Neural progenitor cell (in vitro differentiated cells): ENCODE measurements around the gene NDUFB10. TPM values are rescaled to one million over a fixed set of nuclear protein-coding genes. Genes with fewer than 3 reads are reported as not detected.
A peak's percentile ranks its signal among the peaks of the same experiment; 100 is the strongest.

Experiments
- DNase-seq: peaks from one replicate; pipeline ENCODE4 v3.0.0-alpha.2; 2016; ENCODE audit warnings: low spot score
- H2AFZ ChIP-seq: fragments of 200-600 bp; sonication (generic); replicated peaks from 2 replicates; pipeline ENCODE4 v1.6.1; 2016; ENCODE audit warnings: antibody characterized with exemption
- H3F3A ChIP-seq: fragments of 200-600 bp; sonication (generic); 2 replicates; pipeline ENCODE4 v1.6.1; 2016; ENCODE audit warnings: antibody characterized with exemption, low read depth
- H3K27ac ChIP-seq: fragments of 200-600 bp; sonication (generic); 2 replicates; pipeline ENCODE4 v1.5.1; 2016; ENCODE audit warnings: mild to moderate bottlenecking
- H3K27me3 ChIP-seq: fragments of 200-600 bp; sonication (generic); 2 replicates; pipeline ENCODE4 v1.6.1; 2016; ENCODE audit warnings: mild to moderate bottlenecking, moderate library complexity
- H3K36me3 ChIP-seq: fragments of 200-600 bp; sonication (generic); 2 replicates; pipeline ENCODE4 v1.5.1; 2016
- H3K4me1 ChIP-seq: fragments of 200-600 bp; sonication (generic); 2 replicates; pipeline ENCODE4 v1.6.1; 2016; ENCODE audit warnings: mixed run types
- H3K4me2 ChIP-seq: fragments of 200-600 bp; sonication (generic); 2 replicates; pipeline ENCODE4 v1.6.1; 2016
- H3K4me3 ChIP-seq: fragments of 200-600 bp; sonication (generic); 2 replicates; pipeline ENCODE4 v1.5.1; 2016
- H3K79me2 ChIP-seq: fragments of 200-600 bp; sonication (generic); 2 replicates; pipeline ENCODE4 v1.6.1; 2016; ENCODE audit warnings: low read depth
- H3K9ac ChIP-seq: fragments of 200-600 bp; sonication (generic); 2 replicates; pipeline ENCODE4 v1.6.1; 2016
- H3K9me3 ChIP-seq: fragments of 200-600 bp; sonication (generic); 2 replicates; pipeline ENCODE4 v1.5.1; 2016; ENCODE audit warnings: low read depth
- H4K20me1 ChIP-seq: fragments of 200-600 bp; sonication (generic); 2 replicates; pipeline ENCODE4 v1.6.1; 2016; ENCODE audit warnings: low read depth
- H3K27ac Mint-ChIP-seq: 3 replicates; pipeline ENCODE4 v1.8.0; 2021; ENCODE audit warnings: mixed read lengths
- H3K27me3 Mint-ChIP-seq: 2 replicates; pipeline ENCODE4 v1.8.0; 2022; ENCODE audit warnings: low read depth, mild to moderate bottlenecking, inconsistent platforms, moderate library complexity, mixed read lengths; ENCODE audit not compliant: insufficient read depth
- H3K36me3 Mint-ChIP-seq: 3 replicates; pipeline ENCODE4 v1.8.0; 2021; ENCODE audit warnings: mixed read lengths
- H3K4me1 Mint-ChIP-seq: 3 replicates; pipeline ENCODE4 v1.8.0; 2021; ENCODE audit warnings: mixed read lengths
- H3K4me3 Mint-ChIP-seq: 3 replicates; pipeline ENCODE4 v1.8.0; 2021; ENCODE audit warnings: mild to moderate bottlenecking, moderate library complexity, mixed read lengths
- H3K9me3 Mint-ChIP-seq: 3 replicates; pipeline ENCODE4 v1.8.0; 2020; ENCODE audit warnings: mixed read lengths
- CTCF ChIP-seq: fragments of 200-600 bp; sonication (generic); IDR thresholded peaks from 2 replicates; pipeline ENCODE4 v1.5.1; 2017; ENCODE audit warnings: antibody characterized with exemption, mild to moderate bottlenecking
- EZH2 ChIP-seq: fragments of 200-600 bp; sonication (generic); IDR thresholded peaks from 2 replicates; pipeline ENCODE4 v1.6.1; 2017; ENCODE audit warnings: antibody characterized with exemption, mild to moderate bottlenecking, moderate library complexity
- EZH2phosphoT487 ChIP-seq: fragments of 200-600 bp; sonication (generic); IDR thresholded peaks from 2 replicates; pipeline ENCODE4 v1.6.1; 2017; ENCODE audit warnings: antibody characterized with exemption
- total RNA-seq: library from RNA; depleted of rRNA; stranded (reverse); fragments of >200 nt; gene quantifications from 2 replicates; pipeline ENCODE4 v1.2.3, GENCODE V29; 2015; ENCODE audit warnings: low replicate concordance

Gene NDUFB10
- total RNA-seq, 1 donor from 2014 or later: 155 TPM

DNA sequence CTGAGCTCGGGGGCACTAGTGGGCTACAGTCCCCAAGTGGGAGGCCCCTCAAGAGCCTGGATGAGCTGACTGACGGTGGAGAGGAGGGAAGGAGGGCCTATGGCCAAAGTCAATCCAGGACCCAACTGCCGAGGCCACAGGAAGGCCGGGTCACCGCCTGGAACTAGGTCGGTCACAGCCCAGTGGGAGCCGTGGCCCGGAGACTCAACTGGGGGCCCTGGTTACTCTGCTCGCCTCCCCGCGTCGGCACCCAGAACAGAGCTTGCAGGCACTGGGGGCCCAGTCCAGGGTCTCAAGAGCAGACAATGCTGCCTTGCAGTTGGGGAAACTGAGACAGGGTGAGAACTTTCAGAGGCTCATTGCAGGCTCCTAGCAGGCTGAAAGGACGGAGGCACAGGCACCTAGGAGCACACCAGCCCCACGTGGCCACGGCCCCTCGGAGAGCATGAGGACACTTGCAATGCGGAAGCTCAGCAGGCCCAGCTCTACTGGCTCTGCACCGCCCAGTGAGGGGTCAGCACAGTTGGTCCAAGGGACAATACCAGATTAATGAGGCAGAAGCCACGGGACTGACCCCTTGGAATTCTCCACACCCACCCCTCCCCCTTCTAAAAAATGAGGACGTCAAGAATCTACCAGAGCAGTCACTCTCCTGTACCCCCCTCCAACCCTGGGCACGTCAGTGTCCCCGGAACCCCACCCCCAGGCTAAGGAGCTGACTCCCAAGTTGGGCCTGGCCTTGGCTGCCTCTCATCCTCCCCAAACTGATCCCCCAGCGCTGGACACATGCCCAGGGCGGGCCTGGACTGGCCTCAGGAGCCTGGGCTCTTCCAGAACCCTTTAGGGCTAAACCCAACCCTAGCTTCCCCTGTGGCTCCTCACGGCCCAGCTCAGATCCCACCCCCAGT, 43.4 kb upstream of the NDUFB10 start:
- H3K27me3 Mint-ChIP-seq: peaks cover 46% of the 10 kb centered on the region

GRCh38 chr16:1916640-1916990, 42.7 kb upstream of the NDUFB10 start:
- Histone ChIP-seq H2AFZ (no peak overlapping the region), H3K9me3 (no peaks in the 10 kb centered on the region), H3K4me3 (peak overlapping the region; percentile 1), H4K20me1 (peaks cover 25% of the 10 kb centered on the region), H3K36me3 (no peaks in the 10 kb centered on the region), H3K79me2 (no peaks in the 10 kb centered on the region), H3F3A (peaks cover 31% of the 10 kb centered on the region), H3K4me1 (peaks cover 49% of the 10 kb centered on the region), H3K27ac (no peak overlapping the region), H3K27me3 (peaks cover 62% of the 10 kb centered on the region), H3K9ac (no peak overlapping the region), H3K4me2 (peak overlapping the region; percentile 69)
- peak; percentile 82 for DNase-seq
- Mint-ChIP-seq H3K4me1 (peaks cover 20% of the 10 kb centered on the region), H3K27me3 (peaks cover 53% of the 10 kb centered on the region), H3K36me3 (no peaks in the 10 kb centered on the region), H3K9me3 (no peaks in the 10 kb centered on the region), H3K4me3 (peak overlapping the region; percentile 55), H3K27ac (no peak overlapping the region)
- TF ChIP-seq EZH2phosphoT487: no peak
- TF ChIP-seq CTCF: no peak
- TF ChIP-seq EZH2: no peak

More for the DNA sequence above, 43.4 kb upstream of the NDUFB10 start:
- no peaks in the 10 kb centered on the region for H3K9me3 Mint-ChIP-seq
- Histone ChIP-seq H3K4me2 (peak overlapping the region; percentile 69), H3K9me3 (no peaks in the 10 kb centered on the region), H4K20me1 (peaks cover 25% of the 10 kb centered on the region), H3F3A (peaks cover 25% of the 10 kb centered on the region), H3K27me3 (peaks cover 56% of the 10 kb centered on the region), H3K79me2 (no peaks in the 10 kb centered on the region), H3K36me3 (no peaks in the 10 kb centered on the region), H3K4me3 (no peak overlapping the region), H3K27ac (no peak overlapping the region), H3K9ac (no peak overlapping the region), H2AFZ (no peak overlapping the region), H3K4me1 (peaks cover 49% of the 10 kb centered on the region)
- peaks cover 16% of the 10 kb centered on the region for H3K4me1 Mint-ChIP-seq
- no peaks in the 10 kb centered on the region for H3K36me3 Mint-ChIP-seq
- H3K4me3 Mint-ChIP-seq: peak overlapping the region; percentile 13
- H3K27ac Mint-ChIP-seq: no peak overlapping the region
- DNase-seq: peak; percentile 37
- TF ChIP-seq EZH2 (no peak), CTCF (no peak), EZH2phosphoT487 (no peak)

DNA sequence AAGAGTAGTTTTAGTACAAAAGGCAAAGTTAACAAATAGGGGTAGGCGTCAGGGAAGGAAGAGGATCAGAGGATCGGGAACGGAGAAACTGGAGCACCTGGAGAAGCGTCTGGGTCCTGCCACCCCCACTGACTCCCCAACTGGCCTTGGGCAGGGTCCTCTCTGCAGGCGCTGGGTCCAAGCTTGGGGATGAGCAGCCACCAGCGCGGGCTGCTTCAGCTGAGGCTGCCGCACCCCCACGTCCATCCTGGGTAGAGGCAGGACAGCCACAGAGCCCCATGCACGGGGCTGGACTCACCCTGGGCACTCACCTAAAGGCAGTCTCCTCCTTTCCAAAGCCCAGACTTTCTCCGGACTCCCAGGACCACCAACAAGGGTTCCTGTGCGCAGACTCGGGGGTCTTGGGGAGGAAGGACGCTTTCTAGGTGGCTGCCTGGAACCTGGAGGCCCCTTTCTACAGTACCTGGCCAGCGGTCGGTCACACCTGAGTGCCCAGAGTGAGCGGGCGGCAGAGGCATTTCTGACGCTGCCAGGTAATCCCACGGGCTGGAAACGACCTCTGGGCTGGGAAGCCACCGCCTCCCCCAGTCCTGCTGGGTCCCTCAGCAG, 42.2 kb upstream of the NDUFB10 start:
- H3K27me3 Mint-ChIP-seq: peaks cover 53% of the 10 kb centered on the region
- H3K4me2 ChIP-seq: peak overlapping the region; percentile 69

More for the DNA sequence above, 42.2 kb upstream of the NDUFB10 start:
- Mint-ChIP-seq H3K9me3 (no peaks in the 10 kb centered on the region), H3K4me3 (peak overlapping the region; percentile 55), H3K36me3 (no peaks in the 10 kb centered on the region), H3K27ac (no peak overlapping the region), H3K4me1 (peaks cover 20% of the 10 kb centered on the region)
- Histone ChIP-seq H3K4me3 (peak overlapping the region; percentile 40), H3K79me2 (no peaks in the 10 kb centered on the region), H3K36me3 (no peaks in the 10 kb centered on the region), H4K20me1 (peaks cover 25% of the 10 kb centered on the region), H3K4me1 (peaks cover 49% of the 10 kb centered on the region), H3K9me3 (no peaks in the 10 kb centered on the region), H3K27me3 (peaks cover 67% of the 10 kb centered on the region), H2AFZ (no peak overlapping the region), H3K27ac (no peak overlapping the region), H3F3A (peaks cover 31% of the 10 kb centered on the region), H3K9ac (no peak overlapping the region)
- peak; percentile 30 for DNase-seq
- TF ChIP-seq CTCF: no peak
- TF ChIP-seq EZH2: no peak
- no peak for TF ChIP-seq EZH2phosphoT487
